Sigmoid colon (tissue), 7 donors: ENCODE results near the gene AVP. TPM values are rescaled to one million over a fixed set of nuclear protein-coding genes. Genes with fewer than 3 reads are reported as not detected.

ENCODE experiments used
- DNase-seq: peaks from one replicate; pipeline ENCODE4 v3.0.0-alpha.2; 2019
- H3K27ac ChIP-seq, 4 donors: fragments of 200-600 bp; sonication (generic); one replicate each; pipeline ENCODE4 v1.5.1; 2016 to 2019; ENCODE audit warnings: mild to moderate bottlenecking in 1 of 4
- H3K27me3 ChIP-seq, 3 donors: fragments of 200-600 bp; sonication (generic); one replicate each; pipeline ENCODE4 v1.5.1; 2019; ENCODE audit warnings: mild to moderate bottlenecking in 1 of 3
- H3K36me3 ChIP-seq, 4 donors: fragments of 200-600 bp; sonication (generic); one replicate each; pipeline ENCODE4 v1.5.1; 2016 to 2019
- H3K4me1 ChIP-seq, 4 donors: fragments of 200-600 bp; sonication (generic); one replicate each; pipeline ENCODE4 v1.5.1; 2017 to 2019
- H3K4me3 ChIP-seq, 4 donors: fragments of 200-600 bp; sonication (generic); one replicate each; pipeline ENCODE4 v1.5.1; 2017 to 2019; ENCODE audit warnings: mild to moderate bottlenecking in 2 of 4, moderate library complexity in 1 of 4
- H3K9me3 ChIP-seq, 4 donors: fragments of 200-600 bp in 3 of 4; sonication (generic) in 3 of 4; one replicate each; pipeline versions ENCODE4 v1.5.1 to v1.6.1; 2013 to 2019
- CTCF ChIP-seq, 4 experiments: fragments of 450-650 bp in 3 of 4; fragments of 200-600 bp in 1 of 4; IDR thresholded peaks; one replicate each; pipeline ENCODE4 v1.5.1; 2016 to 2019; ENCODE audit warnings: antibody characterized with exemption in 4 of 4, mild to moderate bottlenecking in 3 of 4, moderate library complexity in 2 of 4
- EP300 ChIP-seq, 4 donors: sonication (generic); formaldehyde crosslinking; IDR thresholded peaks; one replicate each; pipeline ENCODE4 v1.6.1; 2017; ENCODE audit warnings: antibody characterized with exemption in 4 of 4
- POLR2A ChIP-seq, 2 donors: fragments of 450-650 bp; IDR thresholded peaks; one replicate each; pipeline ENCODE4 v1.6.1; 2016; ENCODE audit warnings: antibody characterized with exemption in 2 of 2, mild to moderate bottlenecking in 2 of 2, moderate library complexity in 2 of 2
- POLR2AphosphoS5 ChIP-seq, 4 donors: sonication (generic); formaldehyde crosslinking; IDR thresholded peaks; one replicate each; pipeline ENCODE4 v1.6.1; 2017; ENCODE audit warnings: antibody characterized with exemption in 4 of 4
- WGBS, 2 donors: extraction: QIAGEN DNeasy Blood & Tissue Kit; methylation state at CpG; one replicate each; pipeline ENCODE4 v1.1.7; 2013; 5-methylcytosine and 5-hydroxymethylcytosine counted together
- intact Hi-C: fragments of 100-400 bp; cut with DNase I; formaldehyde crosslinking; loops from one replicate; pipeline ENCODE4 v1.15.1; 2023
- polyA plus RNA-seq, 3 donors: library from polyadenylated mRNA; stranded (reverse); fragments of 200-250 nt; gene quantifications; one replicate each; pipeline ENCODE4 v1.2.3, GENCODE V29; 2013
- total RNA-seq, 4 donors: library from RNA; depleted of rRNA; stranded (reverse); fragments of >200 nt; gene quantifications; one replicate each; pipeline ENCODE4 v1.1.0, GENCODE V29; 2016
- donor health status: healthy with polysubstance abuse.
- donor health status: Bipolar disorder and iron deficiency.
- donor health status: healthy.

The AVP gene
- total and polyA plus RNA-seq, 7 donors = not detected

GRCh38 chr20:3109350-3110302, 25.1 kb upstream of the AVP start:
- no peak overlapping the region for H3K27ac ChIP-seq
- no peaks in the 10 kb centered on the region for H3K4me1 ChIP-seq
- no peak for DNase-seq
- H3K4me3 ChIP-seq = no peak overlapping the region
- H3K36me3 ChIP-seq = peaks cover 0 to 57% (median 17%) of the 10 kb centered on the region in 4 donors
- no peaks in the 10 kb centered on the region for H3K9me3 ChIP-seq
- intact Hi-C loops = no loop called here
- TF ChIP-seq CTCF (IDR thresholded peaks at IDR 0.05) (no peak), POLR2A (IDR thresholded peaks at IDR 0.05) (no peak), EP300 (IDR thresholded peaks at IDR 0.05) (no peak), POLR2AphosphoS5 (IDR thresholded peaks at IDR 0.05) (no peak)
- H3K27me3 ChIP-seq = no peaks in the 10 kb centered on the region
- WGBS, 2 donors = 92 to 93% methylated on average over 23 of the region's 23 CpGs

- WGBS, 2 donors = 91 to 94% methylated on average over 12 of the region's 12 CpGs
- no peak for TF ChIP-seq POLR2AphosphoS5 (IDR thresholded peaks at IDR 0.05)
- TF ChIP-seq EP300 (IDR thresholded peaks at IDR 0.05) = no peak
- no peak for TF ChIP-seq CTCF (IDR thresholded peaks at IDR 0.05)
- no peak for TF ChIP-seq POLR2A (IDR thresholded peaks at IDR 0.05)
- intact Hi-C loops = no loop called here
- no peaks in the 10 kb centered on the region for H3K27me3 ChIP-seq
- no peak overlapping the region for H3K4me3 ChIP-seq
- no peaks in the 10 kb centered on the region for H3K4me1 ChIP-seq
- no peak overlapping the region for H3K27ac ChIP-seq
- peaks cover 0 to 42% (median 17%) of the 10 kb centered on the region in 4 donors for H3K36me3 ChIP-seq
- no peaks in the 10 kb centered on the region for H3K9me3 ChIP-seq
- no peak for DNase-seq
Observed at GRCh38 chr20:3107464-3108025, 23.0 kb upstream of the AVP start.

- no peak for TF ChIP-seq EP300 (IDR thresholded peaks at IDR 0.05)
- no peak for TF ChIP-seq POLR2A (IDR thresholded peaks at IDR 0.05)
- TF ChIP-seq CTCF (IDR thresholded peaks at IDR 0.05) = no peak
- TF ChIP-seq POLR2AphosphoS5 (IDR thresholded peaks at IDR 0.05) = no peak
- intact Hi-C loops = no loop called here
- DNase-seq = no peak
- H3K9me3 ChIP-seq = no peaks in the 10 kb centered on the region
- 71 to 87% methylated on average over 14 of the region's 14 CpGs for WGBS, 2 donors
- H3K4me1 ChIP-seq = no peaks in the 10 kb centered on the region
- no peaks in the 10 kb centered on the region for H3K27me3 ChIP-seq
- H3K36me3 ChIP-seq = peaks cover 0 to 42% (median 17%) of the 10 kb centered on the region in 4 donors
- no peak overlapping the region for H3K4me3 ChIP-seq
- H3K27ac ChIP-seq = no peak overlapping the region
Observed at GRCh38 chr20:3106658-3107463, 22.3 kb upstream of the AVP start.

GRCh38 chr20:3106185-3106584, 21.7 kb upstream of the AVP start:
- no peak for DNase-seq
- WGBS, 2 donors = 95 to 97% methylated on average over 3 of the region's 3 CpGs
- no peak for TF ChIP-seq POLR2AphosphoS5 (IDR thresholded peaks at IDR 0.05)
- TF ChIP-seq EP300 (IDR thresholded peaks at IDR 0.05) = no peak
- TF ChIP-seq POLR2A (IDR thresholded peaks at IDR 0.05) = no peak
- no peak for TF ChIP-seq CTCF (IDR thresholded peaks at IDR 0.05)
- Histone ChIP-seq H3K9me3 (no peaks in the 10 kb centered on the region), H3K36me3 (peaks cover 0 to 37% (median 17%) of the 10 kb centered on the region in 4 donors), H3K27me3 (no peaks in the 10 kb centered on the region), H3K4me3 (no peak overlapping the region), H3K4me1 (no peaks in the 10 kb centered on the region), H3K27ac (no peak overlapping the region)
- intact Hi-C loops = no loop called here
